Sigmoid colon (tissue), 4 donors: ENCODE data around the gene CLDN4.
A peak's percentile ranks its signal among the peaks of the same experiment; 100 is the strongest.

Source experiments
- EP300 ChIP-seq, 4 donors: sonication (generic); formaldehyde crosslinking; IDR thresholded peaks; one replicate each; pipeline ENCODE4 v1.6.1; 2017; ENCODE audit warnings: antibody characterized with exemption in 4 of 4
- POLR2A ChIP-seq, 2 donors: fragments of 450-650 bp; IDR thresholded peaks; one replicate each; pipeline ENCODE4 v1.6.1; 2016; ENCODE audit warnings: antibody characterized with exemption in 2 of 2, mild to moderate bottlenecking in 2 of 2, moderate library complexity in 2 of 2
- POLR2AphosphoS5 ChIP-seq, 4 donors: sonication (generic); formaldehyde crosslinking; IDR thresholded peaks; one replicate each; pipeline ENCODE4 v1.6.1; 2017; ENCODE audit warnings: antibody characterized with exemption in 4 of 4
- TF ChIP-seq, protein P1 (sequence below), 4 experiments: fragments of 450-650 bp in 3 of 4; fragments of 200-600 bp in 1 of 4; IDR thresholded peaks; one replicate each; pipeline ENCODE4 v1.5.1; 2016 to 2019; ENCODE audit warnings: antibody characterized with exemption in 4 of 4, mild to moderate bottlenecking in 3 of 4, moderate library complexity in 2 of 4

DNA sequence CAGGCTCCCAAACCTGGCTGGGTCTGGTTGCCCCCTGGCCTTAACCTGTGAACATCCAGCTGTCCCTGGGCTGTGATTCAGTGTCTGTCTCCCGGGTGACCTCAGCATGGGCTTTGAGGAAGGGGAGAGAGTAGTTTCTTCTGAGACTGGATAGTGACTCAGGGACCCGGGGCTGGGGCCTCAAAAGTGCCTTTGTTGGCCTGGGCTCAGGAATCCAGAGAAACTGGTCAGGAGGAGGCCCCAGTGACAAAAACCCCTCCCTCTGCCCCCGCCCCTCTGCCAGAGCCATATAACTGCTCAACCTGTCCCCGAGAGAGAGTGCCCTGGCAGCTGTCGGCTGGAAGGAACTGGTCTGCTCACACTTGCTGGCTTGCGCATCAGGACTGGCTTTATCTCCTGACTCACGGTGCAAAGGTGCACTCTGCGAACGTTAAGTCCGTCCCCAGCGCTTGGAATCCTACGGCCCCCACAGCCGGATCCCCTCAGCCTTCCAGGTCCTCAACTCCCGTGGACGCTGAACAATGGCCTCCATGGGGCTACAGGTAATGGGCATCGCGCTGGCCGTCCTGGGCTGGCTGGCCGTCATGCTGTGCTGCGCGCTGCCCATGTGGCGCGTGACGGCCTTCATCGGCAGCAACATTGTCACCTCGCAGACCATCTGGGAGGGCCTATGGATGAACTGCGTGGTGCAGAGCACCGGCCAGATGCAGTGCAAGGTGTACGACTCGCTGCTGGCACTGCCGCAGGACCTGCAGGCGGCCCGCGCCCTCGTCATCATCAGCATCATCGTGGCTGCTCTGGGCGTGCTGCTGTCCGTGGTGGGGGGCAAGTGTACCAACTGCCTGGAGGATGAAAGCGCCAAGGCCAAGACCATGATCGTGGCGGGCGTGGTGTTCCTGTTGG lies at the start of gene CLDN4:
- no peak for TF ChIP-seq EP300 (IDR thresholded peaks at IDR 0.05)
- TF ChIP-seq, protein P1, sequence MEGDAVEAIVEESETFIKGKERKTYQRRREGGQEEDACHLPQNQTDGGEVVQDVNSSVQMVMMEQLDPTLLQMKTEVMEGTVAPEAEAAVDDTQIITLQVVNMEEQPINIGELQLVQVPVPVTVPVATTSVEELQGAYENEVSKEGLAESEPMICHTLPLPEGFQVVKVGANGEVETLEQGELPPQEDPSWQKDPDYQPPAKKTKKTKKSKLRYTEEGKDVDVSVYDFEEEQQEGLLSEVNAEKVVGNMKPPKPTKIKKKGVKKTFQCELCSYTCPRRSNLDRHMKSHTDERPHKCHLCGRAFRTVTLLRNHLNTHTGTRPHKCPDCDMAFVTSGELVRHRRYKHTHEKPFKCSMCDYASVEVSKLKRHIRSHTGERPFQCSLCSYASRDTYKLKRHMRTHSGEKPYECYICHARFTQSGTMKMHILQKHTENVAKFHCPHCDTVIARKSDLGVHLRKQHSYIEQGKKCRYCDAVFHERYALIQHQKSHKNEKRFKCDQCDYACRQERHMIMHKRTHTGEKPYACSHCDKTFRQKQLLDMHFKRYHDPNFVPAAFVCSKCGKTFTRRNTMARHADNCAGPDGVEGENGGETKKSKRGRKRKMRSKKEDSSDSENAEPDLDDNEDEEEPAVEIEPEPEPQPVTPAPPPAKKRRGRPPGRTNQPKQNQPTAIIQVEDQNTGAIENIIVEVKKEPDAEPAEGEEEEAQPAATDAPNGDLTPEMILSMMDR (IDR thresholded peaks at IDR 0.05): no peak
- peak in 1 of 4 donors; percentile 79 for TF ChIP-seq POLR2AphosphoS5 (IDR thresholded peaks at IDR 0.05)
- peak in 1 of 2 donors; percentile 88 for TF ChIP-seq POLR2A (IDR thresholded peaks at IDR 0.05)
